Kidney (tissue), 14 donors: ENCODE measurements around the gene KSR1. TPM values are rescaled to one million over a fixed set of nuclear protein-coding genes. Genes with fewer than 3 reads are reported as not detected.
"Not testable (repeated sequence)": the region's sequence is repeated elsewhere in the genome, so short reads cannot be mapped to it uniquely, and the experiment has no call there.

ENCODE experiments used
- DNase-seq, 5 donors: peaks; one replicate each; pipeline ENCODE4 v3.0.0-alpha.2; 2013 to 2020
- FAIRE-seq: peaks from 2 replicates; lab custom pipeline; 2012; peaks lifted over from hg19 to GRCh38; lab: Jason Lieb, UNC
- H3K27ac ChIP-seq, 2 donors: one replicate each; pipeline ENCODE4 v1.7.0; 2013; ENCODE audit warnings: low read depth in 2 of 2, low read length in 2 of 2, inconsistent platforms in 1 of 2
- H3K27me3 ChIP-seq: one replicate; pipeline ENCODE4 v1.7.1; 2013; ENCODE audit warnings: low read length, inconsistent platforms; ENCODE audit not compliant: control insufficient read depth, insufficient read depth
- H3K36me3 ChIP-seq, 3 donors: one replicate each; pipeline versions ENCODE4 v1.7.0 to v1.7.1; 2013; ENCODE audit warnings: low read length in 3 of 3, control low read depth in 1 of 3, inconsistent platforms in 1 of 3; ENCODE audit not compliant: insufficient read depth in 3 of 3, control insufficient read depth in 2 of 3
- H3K4me1 ChIP-seq, 3 donors: one replicate each; pipeline versions ENCODE4 v1.7.0 to v1.7.1; 2013; ENCODE audit warnings: low read length in 3 of 3, inconsistent platforms in 1 of 3, low read depth in 1 of 3; ENCODE audit not compliant: control insufficient read depth in 2 of 3, insufficient read depth in 2 of 3
- H3K4me3 ChIP-seq, 3 donors: one replicate each; pipeline versions ENCODE4 v1.7.0 to v1.8.1; 2013; ENCODE audit warnings: low read length in 3 of 3, control low read depth in 1 of 3, inconsistent platforms in 1 of 3
- H3K9ac ChIP-seq, 3 donors: one replicate each; pipeline versions ENCODE4 v1.7.0 to v1.7.1; 2013; ENCODE audit warnings: low read length in 3 of 3, control low read depth in 1 of 3, inconsistent platforms in 1 of 3
- H3K9me3 ChIP-seq, 3 donors: one replicate each; pipeline versions ENCODE4 v1.7.0 to v1.7.1; 2013; ENCODE audit warnings: low read length in 3 of 3, control low read depth in 1 of 3, inconsistent platforms in 1 of 3; ENCODE audit not compliant: control insufficient read depth in 2 of 3, insufficient read depth in 1 of 3
- intact Hi-C: fragments of 100-400 bp; cut with DNase I; formaldehyde crosslinking; loops from one replicate; pipeline ENCODE4 v1.11.1; 2022
- polyA plus RNA-seq: library from polyadenylated mRNA; stranded (reverse); fragments of 350-450 nt; fragmentation: Illumina TruSeq; extraction: RNeasy Lipid Tissue Mini Kit (QIAGEN cat#74804); gene quantifications from one replicate; pipeline ENCODE4 v1.2.3, GENCODE V29; 2014; ENCODE audit warnings: low read depth, low replicate concordance; ENCODE audit not compliant: insufficient read depth
- total RNA-seq: library from RNA; stranded (reverse); fragmentation: NEBNext Ultra II Directional; extraction: Animal tissue kit (Norgen Biotek cat#: 25700); gene quantifications from one replicate; pipeline ENCODE4 v1.2.1, GENCODE V29; 2021
- TF ChIP-seq, protein P1 (sequence below): IDR thresholded peaks from 3 replicates; pipeline ENCODE4 v1.5.1; 2012; ENCODE audit warnings: mild to moderate bottlenecking, moderate library complexity, borderline replicate concordance; ENCODE audit not compliant: insufficient read depth; ENCODE audit errors: extremely low read depth
- donor health status: control.
- donor health status: control.
- donor health status: control.
- donor health status: control.
- donor health status: control.
- donor health status: DM: yes; HTN: yes; CAD: no.
- donor health status: Normal renal cell carcinoma (clear cell type).

The KSR1 gene
- total and polyA plus RNA-seq, 2 donors from 2014 or later = 11.7 to 97.3 TPM

DNA sequence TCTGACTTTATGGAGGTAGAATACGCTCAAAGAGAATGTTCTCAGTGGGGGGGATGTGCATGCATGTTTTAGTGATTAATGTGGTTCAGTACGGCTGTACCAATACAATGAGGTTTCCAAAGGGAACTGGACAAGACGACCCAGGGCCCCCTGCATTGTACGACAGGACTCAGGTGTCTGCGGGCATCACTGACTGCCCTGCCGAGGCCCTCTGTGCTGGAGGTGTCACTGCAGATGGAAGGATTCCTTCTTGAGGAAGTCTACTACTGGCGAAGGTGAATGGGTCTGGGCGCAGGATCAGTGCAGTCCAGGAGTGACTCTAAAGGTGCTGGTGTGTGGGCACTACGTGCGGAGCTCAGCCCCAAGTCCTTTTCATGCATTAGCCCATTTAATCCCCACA lies 171.3 kb downstream of the KSR1 start:
- intact Hi-C loops = no loop called here
- DNase-seq = peak in 1 of 5 donors; percentile 41
- no peak overlapping the region for H3K9ac ChIP-seq
- H3K27me3 ChIP-seq = no peaks in the 10 kb centered on the region
- peaks cover 0 to 6% (median 0%) of the 10 kb centered on the region in 3 donors for H3K4me1 ChIP-seq
- no peaks in the 10 kb centered on the region for H3K9me3 ChIP-seq
- peaks cover 0 to 28% (median 4%) of the 10 kb centered on the region in 3 donors for H3K36me3 ChIP-seq
- H3K4me3 ChIP-seq = no peak overlapping the region
- TF ChIP-seq, protein P1, sequence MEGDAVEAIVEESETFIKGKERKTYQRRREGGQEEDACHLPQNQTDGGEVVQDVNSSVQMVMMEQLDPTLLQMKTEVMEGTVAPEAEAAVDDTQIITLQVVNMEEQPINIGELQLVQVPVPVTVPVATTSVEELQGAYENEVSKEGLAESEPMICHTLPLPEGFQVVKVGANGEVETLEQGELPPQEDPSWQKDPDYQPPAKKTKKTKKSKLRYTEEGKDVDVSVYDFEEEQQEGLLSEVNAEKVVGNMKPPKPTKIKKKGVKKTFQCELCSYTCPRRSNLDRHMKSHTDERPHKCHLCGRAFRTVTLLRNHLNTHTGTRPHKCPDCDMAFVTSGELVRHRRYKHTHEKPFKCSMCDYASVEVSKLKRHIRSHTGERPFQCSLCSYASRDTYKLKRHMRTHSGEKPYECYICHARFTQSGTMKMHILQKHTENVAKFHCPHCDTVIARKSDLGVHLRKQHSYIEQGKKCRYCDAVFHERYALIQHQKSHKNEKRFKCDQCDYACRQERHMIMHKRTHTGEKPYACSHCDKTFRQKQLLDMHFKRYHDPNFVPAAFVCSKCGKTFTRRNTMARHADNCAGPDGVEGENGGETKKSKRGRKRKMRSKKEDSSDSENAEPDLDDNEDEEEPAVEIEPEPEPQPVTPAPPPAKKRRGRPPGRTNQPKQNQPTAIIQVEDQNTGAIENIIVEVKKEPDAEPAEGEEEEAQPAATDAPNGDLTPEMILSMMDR = no peak
- no peak for FAIRE-seq
- H3K27ac ChIP-seq = no peak overlapping the region

DNA sequence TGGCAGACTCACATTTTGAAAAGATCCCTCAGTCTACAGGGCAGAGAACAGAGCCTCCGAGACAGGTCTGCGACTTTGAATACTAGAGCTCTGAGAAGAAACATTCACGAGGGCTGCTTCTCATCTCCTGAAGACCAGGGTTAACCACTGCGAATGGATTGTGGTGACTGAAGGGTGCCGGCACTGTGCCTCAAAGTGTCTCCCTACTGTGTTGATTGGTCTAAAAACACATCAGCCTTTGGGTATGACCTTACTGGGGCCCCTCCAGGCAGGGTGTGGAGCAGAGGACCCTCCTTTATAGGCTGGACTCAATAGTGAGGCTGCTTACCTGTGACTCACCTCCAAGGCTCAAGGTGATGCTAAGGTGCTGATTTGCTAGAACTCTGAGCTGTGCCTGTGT lies 172.1 kb downstream of the KSR1 start:
- DNase-seq (peak in 1 of 5 donors; percentile 34), FAIRE-seq (no peak)
- peaks cover 0 to 20% (median 2%) of the 10 kb centered on the region in 3 donors for H3K36me3 ChIP-seq
- H3K4me1 ChIP-seq = peaks cover 0 to 12% (median 7%) of the 10 kb centered on the region in 3 donors
- no peak overlapping the region for H3K9ac ChIP-seq
- H3K27me3 ChIP-seq = no peaks in the 10 kb centered on the region
- H3K9me3 ChIP-seq = no peaks in the 10 kb centered on the region
- intact Hi-C loops = no loop called here
- no peak overlapping the region for H3K4me3 ChIP-seq
- H3K27ac ChIP-seq = no peak overlapping the region
- TF ChIP-seq, protein P1 = no peak

DNA sequence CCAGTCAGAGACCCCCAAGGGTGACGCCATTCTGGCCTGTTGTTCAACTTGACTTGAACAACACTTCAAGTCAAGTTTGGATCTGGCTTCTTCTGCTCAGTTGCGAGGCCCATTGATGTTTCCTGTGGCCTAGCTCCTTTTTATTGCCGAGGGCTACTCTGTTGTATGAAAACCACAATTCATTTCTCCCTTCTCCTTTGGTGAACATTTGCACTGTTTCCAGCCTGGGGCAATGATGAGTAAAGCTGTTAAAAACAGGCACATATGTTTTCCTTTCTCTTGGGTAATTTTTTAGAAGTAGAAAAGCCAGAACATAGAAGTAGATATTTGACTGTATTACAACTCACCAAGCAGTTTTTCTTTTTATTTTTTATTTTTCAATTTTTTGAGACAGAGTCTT lies 173.0 kb downstream of the KSR1 start:
- Histone ChIP-seq H3K4me1 (peaks cover 0 to 15% (median 15%) of the 10 kb centered on the region in 3 donors), H3K36me3 (peaks cover 0 to 12% (median 0%) of the 10 kb centered on the region in 3 donors)
- H3K27ac ChIP-seq, H3K9ac ChIP-seq, H3K9me3 ChIP-seq, intact Hi-C loops, H3K4me3 ChIP-seq, H3K27me3 ChIP-seq, DNase-seq, FAIRE-seq: not testable (repeated sequence)

DNA sequence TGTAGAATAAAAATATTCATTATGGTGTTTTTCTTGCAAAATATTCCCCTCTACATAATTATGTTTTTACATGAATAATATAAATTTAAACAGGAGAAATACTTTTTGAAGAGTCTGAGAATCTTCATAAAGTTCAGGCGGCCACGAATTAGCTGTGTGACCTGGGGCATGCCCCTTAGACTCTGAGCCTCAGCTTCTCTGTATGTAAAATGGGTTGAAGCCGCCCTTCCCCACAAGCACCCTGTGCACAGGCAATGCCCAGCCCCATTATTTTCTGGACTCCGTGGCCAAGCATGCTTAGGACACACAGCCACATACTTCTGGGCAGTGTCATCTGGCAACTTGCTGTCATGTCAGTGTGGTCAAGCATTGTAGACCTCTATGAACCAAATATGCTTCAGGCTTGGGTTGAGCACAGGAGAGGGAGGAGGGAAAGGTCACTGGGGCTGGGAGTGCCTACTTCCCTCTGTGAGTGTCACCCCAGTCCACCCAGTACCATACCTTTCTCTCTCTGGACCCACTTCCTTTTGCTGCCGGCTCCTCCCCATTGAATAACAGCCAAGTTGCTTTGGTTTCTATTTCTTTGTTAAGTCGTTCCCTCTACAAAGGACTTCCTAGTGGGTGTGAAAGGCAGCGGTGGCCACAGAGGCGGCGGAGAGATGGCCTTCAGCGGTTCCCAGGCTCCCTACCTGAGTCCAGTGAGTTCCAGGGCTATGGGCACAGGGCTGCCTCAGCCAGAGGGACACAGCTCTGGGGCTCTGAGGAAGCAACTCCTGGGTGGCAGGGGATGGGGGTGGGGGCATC lies 174.6 kb downstream of the KSR1 start, which contains the start of gene LGALS9:
TSS of gene LGALS9 (plus strand) at position 582 of the 804 bp plus-strand sequence. CDS start at position 660, 78 bp downstream.
- TF ChIP-seq, protein P1 = no peak
- Histone ChIP-seq H3K9me3 (no peaks in the 10 kb centered on the region), H3K27me3 (no peaks in the 10 kb centered on the region), H3K36me3 (peaks cover 0 to 2% (median 0%) of the 10 kb centered on the region in 3 donors), H3K9ac (no peak within 1 kb of the TSS), H3K4me1 (peaks cover 0 to 15% (median 15%) of the 10 kb centered on the region in 3 donors), H3K27ac (peak within 1 kb of the TSS in 1 of 2 donors; percentile 41), H3K4me3 (peak within 1 kb of the TSS; percentile 4 to 36 (median 12))
- DNase-seq (peak in 1 of 5 donors; percentile 79), FAIRE-seq (no peak)
- intact Hi-C loops = no loop called here
